Sigmoid colon (tissue), 7 donors: ENCODE measurements around the gene PRMT7. TPM values are rescaled to one million over a fixed set of nuclear protein-coding genes. Genes with fewer than 3 reads are reported as not detected.

ENCODE experiments used
- DNase-seq: peaks from one replicate; pipeline ENCODE4 v3.0.0-alpha.2; 2019
- H3K27ac ChIP-seq, 4 donors: fragments of 200-600 bp; sonication (generic); one replicate each; pipeline ENCODE4 v1.5.1; 2016 to 2019; ENCODE audit warnings: mild to moderate bottlenecking in 1 of 4
- H3K27me3 ChIP-seq, 3 donors: fragments of 200-600 bp; sonication (generic); one replicate each; pipeline ENCODE4 v1.5.1; 2019; ENCODE audit warnings: mild to moderate bottlenecking in 1 of 3
- H3K36me3 ChIP-seq, 4 donors: fragments of 200-600 bp; sonication (generic); one replicate each; pipeline ENCODE4 v1.5.1; 2016 to 2019
- H3K4me1 ChIP-seq, 4 donors: fragments of 200-600 bp; sonication (generic); one replicate each; pipeline ENCODE4 v1.5.1; 2017 to 2019
- H3K4me3 ChIP-seq, 4 donors: fragments of 200-600 bp; sonication (generic); one replicate each; pipeline ENCODE4 v1.5.1; 2017 to 2019; ENCODE audit warnings: mild to moderate bottlenecking in 2 of 4, moderate library complexity in 1 of 4
- H3K9me3 ChIP-seq, 4 donors: fragments of 200-600 bp in 3 of 4; sonication (generic) in 3 of 4; one replicate each; pipeline versions ENCODE4 v1.5.1 to v1.6.1; 2013 to 2019
- CTCF ChIP-seq, 4 experiments: fragments of 450-650 bp in 3 of 4; fragments of 200-600 bp in 1 of 4; IDR thresholded peaks; one replicate each; pipeline ENCODE4 v1.5.1; 2016 to 2019; ENCODE audit warnings: antibody characterized with exemption in 4 of 4, mild to moderate bottlenecking in 3 of 4, moderate library complexity in 2 of 4
- EP300 ChIP-seq, 4 donors: sonication (generic); formaldehyde crosslinking; IDR thresholded peaks; one replicate each; pipeline ENCODE4 v1.6.1; 2017; ENCODE audit warnings: antibody characterized with exemption in 4 of 4
- POLR2A ChIP-seq, 2 donors: fragments of 450-650 bp; IDR thresholded peaks; one replicate each; pipeline ENCODE4 v1.6.1; 2016; ENCODE audit warnings: antibody characterized with exemption in 2 of 2, mild to moderate bottlenecking in 2 of 2, moderate library complexity in 2 of 2
- POLR2AphosphoS5 ChIP-seq, 4 donors: sonication (generic); formaldehyde crosslinking; IDR thresholded peaks; one replicate each; pipeline ENCODE4 v1.6.1; 2017; ENCODE audit warnings: antibody characterized with exemption in 4 of 4
- WGBS, 2 donors: extraction: QIAGEN DNeasy Blood & Tissue Kit; methylation state at CpG; one replicate each; pipeline ENCODE4 v1.1.7; 2013; 5-methylcytosine and 5-hydroxymethylcytosine counted together
- intact Hi-C: fragments of 100-400 bp; cut with DNase I; formaldehyde crosslinking; loops from one replicate; pipeline ENCODE4 v1.15.1; 2023
- polyA plus RNA-seq, 3 donors: library from polyadenylated mRNA; stranded (reverse); fragments of 200-250 nt; gene quantifications; one replicate each; pipeline ENCODE4 v1.2.3, GENCODE V29; 2013
- total RNA-seq, 4 donors: library from RNA; depleted of rRNA; stranded (reverse); fragments of >200 nt; gene quantifications; one replicate each; pipeline ENCODE4 v1.1.0, GENCODE V29; 2016
- donor health status: healthy with polysubstance abuse.
- donor health status: Bipolar disorder and iron deficiency.
- donor health status: healthy.

The PRMT7 gene
- total and polyA plus RNA-seq, 7 donors = 12.0 to 51.0 (median 40.7) TPM

GRCh38 chr16:68355447-68356248 lies 44.8 kb downstream of the PRMT7 start:
- 80 to 89% methylated on average over 28 of the region's 28 CpGs for WGBS, 2 donors
- Histone ChIP-seq H3K27ac (no peak overlapping the region), H3K27me3 (no peaks in the 10 kb centered on the region), H3K4me3 (no peak overlapping the region), H3K9me3 (no peaks in the 10 kb centered on the region), H3K4me1 (no peaks in the 10 kb centered on the region), H3K36me3 (peaks cover 16 to 90% (median 64%) of the 10 kb centered on the region in 4 donors)
- no peak for TF ChIP-seq POLR2AphosphoS5 (IDR thresholded peaks at IDR 0.05)
- no peak for TF ChIP-seq POLR2A (IDR thresholded peaks at IDR 0.05)
- no peak for TF ChIP-seq EP300 (IDR thresholded peaks at IDR 0.05)
- TF ChIP-seq CTCF (IDR thresholded peaks at IDR 0.05) = no peak
- DNase-seq = no peak
- intact Hi-C loops = no loop called here

- Histone ChIP-seq H3K4me3 (no peak overlapping the region), H3K27ac (no peak overlapping the region), H3K4me1 (no peaks in the 10 kb centered on the region), H3K27me3 (no peaks in the 10 kb centered on the region), H3K9me3 (no peaks in the 10 kb centered on the region), H3K36me3 (peaks cover 16 to 84% (median 61%) of the 10 kb centered on the region in 4 donors)
- 52 to 80% methylated on average over 28 of the region's 28 CpGs for WGBS, 2 donors
- intact Hi-C loops = no loop called here
- DNase-seq = no peak
- TF ChIP-seq EP300 (IDR thresholded peaks at IDR 0.05) (no peak), POLR2AphosphoS5 (IDR thresholded peaks at IDR 0.05) (no peak), POLR2A (IDR thresholded peaks at IDR 0.05) (no peak), CTCF (IDR thresholded peaks at IDR 0.05) (no peak)
Observed at GRCh38 chr16:68356249-68356918, 45.6 kb downstream of the PRMT7 start.

- peaks cover 14 to 79% (median 59%) of the 10 kb centered on the region in 4 donors for H3K36me3 ChIP-seq
- H3K4me3 ChIP-seq = no peak overlapping the region
Observed at GRCh38 chr16:68356919-68357286, 46.1 kb downstream of the PRMT7 start.

GRCh38 chr16:68357521-68357922 lies 46.7 kb downstream of the PRMT7 start:
- WGBS, 2 donors = 89 to 93% methylated on average over 9 of the region's 9 CpGs
- H3K9me3 ChIP-seq = no peaks in the 10 kb centered on the region
- DNase-seq = no peak
- intact Hi-C loops = no loop called here
- TF ChIP-seq POLR2AphosphoS5 (IDR thresholded peaks at IDR 0.05) = no peak
- TF ChIP-seq CTCF (IDR thresholded peaks at IDR 0.05) = no peak
- no peak for TF ChIP-seq EP300 (IDR thresholded peaks at IDR 0.05)
- no peak for TF ChIP-seq POLR2A (IDR thresholded peaks at IDR 0.05)
- H3K36me3 ChIP-seq = peaks cover 8 to 72% (median 53%) of the 10 kb centered on the region in 4 donors
- no peak overlapping the region for H3K27ac ChIP-seq
- no peaks in the 10 kb centered on the region for H3K27me3 ChIP-seq
- H3K4me1 ChIP-seq = peaks cover 0 to 9% (median 0%) of the 10 kb centered on the region in 4 donors
- H3K4me3 ChIP-seq = no peak overlapping the region

More at GRCh38 chr16:68356919-68357286, 46.1 kb downstream of the PRMT7 start:
- peaks cover 0 to 4% (median 0%) of the 10 kb centered on the region in 4 donors for H3K4me1 ChIP-seq
- intact Hi-C loops = no loop called here
- H3K27me3 ChIP-seq = no peaks in the 10 kb centered on the region
- no peak for TF ChIP-seq POLR2AphosphoS5 (IDR thresholded peaks at IDR 0.05)
- no peak overlapping the region for H3K27ac ChIP-seq
- DNase-seq = no peak
- WGBS, 2 donors = 85 to 89% methylated on average over 5 of the region's 5 CpGs
- H3K9me3 ChIP-seq = no peaks in the 10 kb centered on the region

- intact Hi-C loops = no loop called here
- H3K27me3 ChIP-seq = no peaks in the 10 kb centered on the region
- peaks cover 8 to 68% (median 49%) of the 10 kb centered on the region in 4 donors for H3K36me3 ChIP-seq
- H3K4me3 ChIP-seq = no peak overlapping the region
- H3K4me1 ChIP-seq = peaks cover 0 to 11% (median 0%) of the 10 kb centered on the region in 4 donors
- TF ChIP-seq CTCF (IDR thresholded peaks at IDR 0.05) (no peak), EP300 (IDR thresholded peaks at IDR 0.05) (no peak), POLR2A (IDR thresholded peaks at IDR 0.05) (no peak), POLR2AphosphoS5 (IDR thresholded peaks at IDR 0.05) (no peak)
- DNase-seq = no peak
- no peak overlapping the region for H3K27ac ChIP-seq
- 92 to 94% methylated on average over 11 of the region's 11 CpGs for WGBS, 2 donors
- H3K9me3 ChIP-seq = no peaks in the 10 kb centered on the region
Observed at GRCh38 chr16:68357923-68358322, 47.1 kb downstream of the PRMT7 start.
